ENCODE results near the gene AGRP.
A peak's percentile ranks its signal among the peaks of the same experiment; 100 is the strongest.

Gene AGRP

GRCh38 chr16:67462279-67462655, 21.1 kb downstream of the AGRP start:
- no peak for DNase-seq

GRCh38 chr16:67461600-67462278, 21.6 kb downstream of the AGRP start:
- DNase-seq, result no peak

GRCh38 chr16:67460961-67461360, 22.4 kb downstream of the AGRP start:
- no peak for DNase-seq

GRCh38 chr16:67460168-67460567, 23.2 kb downstream of the AGRP start:
- no peak for DNase-seq

GRCh38 chr16:67459861-67460150, 23.5 kb downstream of the AGRP start:
- DNase-seq, result no peak

- no peak for DNase-seq
Measured at GRCh38 chr16:67459066-67459860, 24.1 kb downstream of the AGRP start.

- DNase-seq, result peak; percentile 41
Measured at GRCh38 chr16:67458121-67458641, 25.2 kb downstream of the AGRP start.

- no peak for DNase-seq
Measured at GRCh38 chr16:67457611-67458010, 25.7 kb downstream of the AGRP start.

GRCh38 chr16:67456391-67457081, 26.8 kb downstream of the AGRP start:
- DNase-seq, result peak; percentile 14

GRCh38 chr16:67454852-67455251, 28.5 kb downstream of the AGRP start:
- DNase-seq, result no peak

GRCh38 chr16:67454104-67454503, 29.2 kb downstream of the AGRP start:
- no peak for DNase-seq

GRCh38 chr16:67451704-67452435, 31.5 kb downstream of the AGRP start:
- no peak for DNase-seq

- no peak for DNase-seq
Measured at GRCh38 chr16:67451061-67451703, 32.2 kb downstream of the AGRP start.

- no peak for DNase-seq
Measured at GRCh38 chr16:67449739-67450138, 33.6 kb downstream of the AGRP start.

- DNase-seq, result no peak
Measured at GRCh38 chr16:67449336-67449735, 34.0 kb downstream of the AGRP start.

- DNase-seq, result no peak
Measured at GRCh38 chr16:67448580-67448979, 34.8 kb downstream of the AGRP start.

GRCh38 chr16:67447508-67448076, 35.8 kb downstream of the AGRP start:
- DNase-seq, result peak; percentile 24

- DNase-seq, result no peak
Measured at GRCh38 chr16:67446968-67447507, 36.3 kb downstream of the AGRP start.

- DNase-seq, result no peak
Measured at GRCh38 chr16:67445913-67446907, 37.1 kb downstream of the AGRP start.

- no peak for DNase-seq
Measured at GRCh38 chr16:67445441-67445912, 37.9 kb downstream of the AGRP start.

GRCh38 chr16:67445126-67445426, 38.3 kb downstream of the AGRP start:
- no peak for DNase-seq

Measured in fibroblast of skin of right quadriceps (primary cell).